KBM-7 (cell line): ENCODE results near the gene ERVMER34-1.

Experiments
- DNase-seq: peaks from one replicate; pipeline ENCODE4 v3.0.0-alpha.2; 2015
- in situ Hi-C: fragments of 300-500 bp; cut with MboI; formaldehyde crosslinking; loops from 2 replicates; pipeline ENCODE4 v1.14.3; 2020; ENCODE audit warnings: low sequenced_read_pairs, low pct_unique_long_range_greater_than_20kb, mixed read lengths

The ERVMER34-1 gene, protein sequence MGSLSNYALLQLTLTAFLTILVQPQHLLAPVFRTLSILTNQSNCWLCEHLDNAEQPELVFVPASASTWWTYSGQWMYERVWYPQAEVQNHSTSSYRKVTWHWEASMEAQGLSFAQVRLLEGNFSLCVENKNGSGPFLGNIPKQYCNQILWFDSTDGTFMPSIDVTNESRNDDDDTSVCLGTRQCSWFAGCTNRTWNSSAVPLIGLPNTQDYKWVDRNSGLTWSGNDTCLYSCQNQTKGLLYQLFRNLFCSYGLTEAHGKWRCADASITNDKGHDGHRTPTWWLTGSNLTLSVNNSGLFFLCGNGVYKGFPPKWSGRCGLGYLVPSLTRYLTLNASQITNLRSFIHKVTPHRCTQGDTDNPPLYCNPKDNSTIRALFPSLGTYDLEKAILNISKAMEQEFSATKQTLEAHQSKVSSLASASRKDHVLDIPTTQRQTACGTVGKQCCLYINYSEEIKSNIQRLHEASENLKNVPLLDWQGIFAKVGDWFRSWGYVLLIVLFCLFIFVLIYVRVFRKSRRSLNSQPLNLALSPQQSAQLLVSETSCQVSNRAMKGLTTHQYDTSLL

GRCh38 chr4:52750819-52751486 lies at the start of gene ERVMER34-1:
TSS of gene ERVMER34-1 (minus strand) at chr4:52751425. CDS start at chr4:52745520, 5,905 bp downstream.
- in situ Hi-C loops, result no loop called here
- DNase-seq, result no peak

GRCh38 chr4:52799813-52800212 lies 48.6 kb upstream of the ERVMER34-1 start:
- no peak for DNase-seq
- in situ Hi-C loops, result no loop called here

- no peak for DNase-seq
- in situ Hi-C loops, result no loop called here
These were observed 44.3 kb upstream of the ERVMER34-1 start for GRCh38 chr4:52795533-52795932.

GRCh38 chr4:52791936-52792335 lies 40.7 kb upstream of the ERVMER34-1 start:
- in situ Hi-C loops, result no loop called here
- DNase-seq, result no peak

GRCh38 chr4:52789774-52790173 lies 38.5 kb upstream of the ERVMER34-1 start:
- in situ Hi-C loops, result no loop called here
- DNase-seq, result no peak

DNA sequence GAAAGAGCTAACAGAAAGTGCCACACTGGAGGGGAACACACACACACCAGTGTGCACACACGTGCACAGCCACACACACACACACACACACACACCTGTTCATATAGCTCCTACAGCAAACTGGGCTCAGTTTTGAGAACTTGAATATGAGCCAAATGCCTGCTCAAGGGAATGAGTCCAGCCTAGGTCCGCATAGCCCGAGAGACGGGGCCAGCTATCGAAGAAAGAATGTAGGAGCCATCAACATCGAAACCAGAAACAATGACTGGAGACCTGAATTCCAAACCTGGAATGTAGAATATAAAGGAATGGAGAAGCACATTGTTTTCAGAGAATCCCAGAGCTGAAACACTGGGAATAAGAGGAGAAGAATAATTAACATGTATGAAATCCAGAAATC lies 37.6 kb upstream of the ERVMER34-1 start:
- in situ Hi-C loops, result no loop called here
- DNase-seq, result no peak

- no peak for DNase-seq
- in situ Hi-C loops, result no loop called here
These were observed 31.8 kb upstream of the ERVMER34-1 start for GRCh38 chr4:52783069-52783468.

DNA sequence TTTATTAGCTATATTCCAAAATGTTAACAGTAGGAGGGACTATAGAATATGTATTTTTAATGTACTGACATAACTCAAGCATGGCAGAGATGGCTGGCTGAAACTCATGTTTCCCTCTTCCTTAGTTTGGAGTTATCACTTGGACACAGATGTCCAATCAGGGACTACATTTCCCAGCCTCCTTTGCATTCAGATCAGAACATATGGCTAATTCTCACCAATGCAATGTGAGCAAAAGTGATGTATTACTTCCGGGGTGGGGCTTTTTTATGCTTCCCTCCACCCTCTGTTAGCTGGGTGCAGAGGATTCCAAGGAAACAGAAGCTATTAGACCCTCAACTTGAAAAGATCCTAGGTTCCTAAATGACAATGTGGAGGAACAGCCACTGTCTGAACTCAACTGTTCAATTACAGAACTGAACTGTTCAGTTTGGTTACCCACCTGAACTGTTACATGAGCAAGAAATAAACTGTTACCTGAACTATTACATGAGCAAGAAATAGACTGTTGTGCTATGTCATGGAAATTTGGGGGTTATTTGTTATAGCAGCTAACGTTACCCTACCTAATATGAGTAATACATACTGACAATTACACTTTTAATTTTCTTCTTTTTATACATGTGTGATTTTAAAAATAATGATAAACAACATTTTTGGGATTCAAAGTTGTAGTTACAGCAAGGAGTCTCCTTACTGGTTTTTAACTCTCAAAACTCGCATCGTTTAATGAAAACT lies 29.6 kb upstream of the ERVMER34-1 start:
- no peak for DNase-seq
- in situ Hi-C loops, result no loop called here

- in situ Hi-C loops, result no loop called here
- no peak for DNase-seq
These were observed 29.0 kb upstream of the ERVMER34-1 start for GRCh38 chr4:52780206-52780605.

GRCh38 chr4:52760256-52760655 lies 9.0 kb upstream of the ERVMER34-1 start:
- no peak for DNase-seq
- in situ Hi-C loops, result no loop called here

- DNase-seq, result no peak
- in situ Hi-C loops, result no loop called here
These were observed 4.2 kb upstream of the ERVMER34-1 start for GRCh38 chr4:52755426-52755825.

DNA sequence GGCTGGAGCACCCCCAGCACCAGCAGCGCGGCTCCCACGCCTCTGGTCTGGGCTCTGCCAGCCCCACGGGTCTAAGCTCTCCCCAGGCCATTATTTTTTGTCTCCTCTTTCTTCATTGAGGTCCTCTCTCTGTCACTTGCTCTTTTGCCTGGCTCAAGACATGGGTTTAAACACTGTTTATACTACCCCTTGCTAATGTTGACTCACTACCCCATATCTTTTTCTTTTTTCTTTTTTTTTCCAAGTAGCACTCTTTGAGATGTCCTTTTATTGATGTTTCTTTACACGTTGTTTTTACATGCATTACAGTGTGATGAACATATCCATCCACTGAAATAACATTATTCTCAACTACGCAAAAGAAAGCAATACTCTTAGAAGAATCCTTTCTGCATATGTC lies 1.7 kb upstream of the ERVMER34-1 start:
- in situ Hi-C loops, result no loop called here

GRCh38 chr4:52751487-52751911 lies 274 bp upstream of the ERVMER34-1 start:
- in situ Hi-C loops, result no loop called here
- DNase-seq, result no peak

More for the DNA sequence above, 1.7 kb upstream of the ERVMER34-1 start:
- no peak for DNase-seq

DNA sequence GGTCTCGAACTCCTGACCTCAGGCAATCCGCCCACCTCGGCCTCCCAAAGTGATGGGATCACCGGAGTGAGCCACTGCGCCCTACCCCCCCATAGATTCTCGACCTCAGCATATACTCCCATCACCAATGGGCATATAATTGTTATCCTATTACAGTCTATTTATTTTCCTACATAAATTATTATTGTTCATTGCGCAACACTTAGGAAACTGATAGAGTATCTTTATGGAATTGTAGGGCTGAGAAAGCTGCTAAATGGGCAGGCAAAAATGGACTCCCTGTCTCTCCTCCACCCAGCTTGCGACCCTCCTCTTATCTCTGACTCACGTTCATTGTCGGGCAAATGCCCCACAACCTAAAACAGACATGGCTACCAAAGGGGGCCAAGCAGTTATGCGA lies 1.0 kb downstream of the ERVMER34-1 start:
- DNase-seq, result no peak
- in situ Hi-C loops, result no loop called here

GRCh38 chr4:52748432-52748831 lies 2.8 kb downstream of the ERVMER34-1 start:
- in situ Hi-C loops, result no loop called here
- no peak for DNase-seq

- no peak for DNase-seq
- in situ Hi-C loops, result no loop called here
These were observed 6.6 kb downstream of the ERVMER34-1 start for GRCh38 chr4:52744588-52744987.

DNA sequence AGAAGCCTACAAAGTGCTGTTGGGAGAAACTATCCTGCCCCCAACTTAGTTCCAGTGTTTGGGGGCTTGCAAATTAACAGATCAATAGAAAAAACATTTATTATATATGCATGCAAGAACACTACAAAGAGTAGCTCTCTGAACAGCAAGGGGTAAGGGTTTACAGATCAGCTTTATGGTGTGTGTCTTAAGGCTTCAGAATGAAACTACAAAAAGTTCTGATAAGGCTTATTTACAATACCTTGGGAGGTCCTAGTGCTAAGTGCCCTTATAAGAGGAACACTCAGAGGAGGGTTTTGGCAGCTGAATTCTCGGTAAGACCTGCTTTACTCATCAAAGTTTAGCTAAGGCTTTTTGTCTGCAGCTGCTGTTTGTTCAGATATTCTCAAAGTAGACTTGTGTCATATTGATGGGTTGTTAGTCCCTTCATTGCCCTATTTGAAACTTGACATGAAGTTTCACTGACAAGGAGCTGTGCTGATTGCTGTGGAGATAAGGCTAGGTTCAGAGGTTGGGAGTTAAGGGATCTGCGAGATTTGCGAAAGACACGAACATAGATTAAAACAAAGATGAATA lies 7.7 kb downstream of the ERVMER34-1 start:
- in situ Hi-C loops, result no loop called here
- DNase-seq, result no peak

- in situ Hi-C loops, result no loop called here
These were observed 21.6 kb downstream of the ERVMER34-1 start for GRCh38 chr4:52729586-52729985.

DNA sequence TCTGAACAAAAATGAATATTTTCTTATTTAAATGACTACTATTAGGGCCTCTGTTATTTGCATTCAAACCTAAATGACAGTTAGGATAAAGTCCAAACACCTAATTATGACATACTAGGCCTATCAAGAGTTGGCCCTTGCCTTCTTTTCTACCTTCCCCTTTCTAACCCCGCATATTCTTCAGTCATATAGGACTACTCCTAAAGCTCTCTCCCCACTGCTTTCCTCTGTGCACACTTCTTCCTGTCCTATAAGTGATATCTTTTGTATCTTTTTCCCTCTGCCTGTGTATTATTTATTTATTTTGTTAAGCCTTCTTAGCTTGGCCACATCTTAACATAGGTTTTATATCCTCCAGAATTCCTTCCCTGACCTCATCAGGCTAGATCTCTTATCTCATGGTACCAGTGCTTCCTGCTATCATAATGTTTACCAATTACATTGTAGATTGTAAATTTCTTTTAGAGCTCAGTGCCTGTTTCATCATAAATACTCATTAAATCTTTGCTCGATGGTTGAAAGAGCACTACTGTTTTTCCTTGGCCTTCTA lies 22.5 kb downstream of the ERVMER34-1 start:
- DNase-seq, result peak; percentile 65
- in situ Hi-C loops, result no loop called here

More at GRCh38 chr4:52729586-52729985, 21.6 kb downstream of the ERVMER34-1 start:
- no peak for DNase-seq
